Dermis blood vessel endothelial cell (primary cell): ENCODE measurements around the gene CCR5. TPM values are rescaled to one million over a fixed set of nuclear protein-coding genes. Genes with fewer than 3 reads are reported as not detected.

Source experiments
- DNase-seq: peaks from one replicate; pipeline ENCODE4 v3.0.0; 2010
- total RNA-seq: library from RNA; depleted of rRNA; stranded (reverse); fragments of >200 nt; gene quantifications from 2 replicates; pipeline ENCODE4 v1.2.3, GENCODE V29; 2014

The CCR5 gene
- total RNA-seq, 1 donor from 2014 or later, result not detected

- DNase-seq, result no peak
Measured at GRCh38 chr3:46409739-46410489, 39.2 kb downstream of the CCR5 start.

- no peak for DNase-seq
Measured at GRCh38 chr3:46410669-46411068, 39.9 kb downstream of the CCR5 start.

- no peak for DNase-seq
Measured at GRCh38 chr3:46411271-46411670, 40.5 kb downstream of the CCR5 start.

- peak; percentile 51 for DNase-seq
Measured at GRCh38 chr3:46412786-46413298, 42.1 kb downstream of the CCR5 start.

- no peak for DNase-seq
Measured at GRCh38 chr3:46413951-46414350, 43.2 kb downstream of the CCR5 start.

GRCh38 chr3:46414739-46415138, 44.0 kb downstream of the CCR5 start:
- DNase-seq, result no peak

GRCh38 chr3:46416125-46416810, 45.5 kb downstream of the CCR5 start:
- no peak for DNase-seq

- DNase-seq, result no peak
Measured at GRCh38 chr3:46416811-46417510, 46.2 kb downstream of the CCR5 start.

- no peak for DNase-seq
Measured at GRCh38 chr3:46417841-46418611, 47.3 kb downstream of the CCR5 start.

GRCh38 chr3:46419816-46420215, 49.1 kb downstream of the CCR5 start:
- no peak for DNase-seq

- DNase-seq, result no peak
Measured at GRCh38 chr3:46420931-46421330, 50.2 kb downstream of the CCR5 start.

- DNase-seq, result no peak
Measured at GRCh38 chr3:46422617-46423016, 51.9 kb downstream of the CCR5 start.

GRCh38 chr3:46423588-46423987, 52.8 kb downstream of the CCR5 start:
- peak; percentile 72 for DNase-seq

Other genes with a start within 250 kb of the CCR5 start
- gene CCR1, start 162.6 kb upstream of the CCR5 start, total RNA-seq, result not detected in 2 replicates
- not detected in 2 replicates for gene CCR3, start 128.5 kb upstream of the CCR5 start, total RNA-seq
- not detected in 2 replicates for gene CCR2, start 16.8 kb upstream of the CCR5 start, total RNA-seq
- gene CCRL2, start 36.3 kb downstream of the CCR5 start, total RNA-seq, result 5.1 and 5.7 TPM in 2 replicates
- gene LTF, start 94.0 kb downstream of the CCR5 start, total RNA-seq, result 0.51 and 0.93 TPM in 2 replicates
- not detected in 2 replicates for gene RTP3, start 127.0 kb downstream of the CCR5 start, total RNA-seq
- gene LRRC2, start 195.4 kb downstream of the CCR5 start, total RNA-seq, result under 0.01 and 0.09 TPM in 2 replicates
- not detected in 2 replicates for gene FAM240A, start 241.6 kb downstream of the CCR5 start, total RNA-seq